NCI-H2029 treated with DMSO at 0.1 percent for 48 hours (cell line): ENCODE results near the gene CHMP4A.

Experiments used
- DNase-seq: peaks from one replicate; lab custom pipeline; 2025; lab: John Stamatoyannopoulos, UW

CHMP4A gene

GRCh38 chr14:24195186-24196070 lies 17.9 kb downstream of the CHMP4A start, which contains the start of gene TM9SF1:
Gene TM9SF1 (minus strand): TSS chr14:24195441. CDS start chr14:24195019, 422 bp downstream.
- DNase-seq: peak; percentile 31

- no peak for DNase-seq
Observed at GRCh38 chr14:24194873-24195185, 18.5 kb downstream of the CHMP4A start.

- DNase-seq: no peak
Observed at GRCh38 chr14:24194186-24194872, 19.0 kb downstream of the CHMP4A start.

- no peak for DNase-seq
Observed at GRCh38 chr14:24192933-24193332, 20.4 kb downstream of the CHMP4A start.

- no peak for DNase-seq
Observed at GRCh38 chr14:24190416-24190815, 22.9 kb downstream of the CHMP4A start.

GRCh38 chr14:24189460-24189859 lies 23.8 kb downstream of the CHMP4A start:
- no peak for DNase-seq

- DNase-seq: no peak
Observed at GRCh38 chr14:24189059-24189375, 24.3 kb downstream of the CHMP4A start.

GRCh38 chr14:24188251-24189058 lies 24.8 kb downstream of the CHMP4A start, which contains the start of gene IPO4:
Gene IPO4 (minus strand): TSS chr14:24188816. CDS start chr14:24188787, 29 bp downstream.
- DNase-seq: peak; percentile 90

- no peak for DNase-seq
Observed at GRCh38 chr14:24187539-24187915, 25.8 kb downstream of the CHMP4A start.

- no peak for DNase-seq
Observed at GRCh38 chr14:24186831-24187538, 26.3 kb downstream of the CHMP4A start.

GRCh38 chr14:24185741-24186140 lies 27.5 kb downstream of the CHMP4A start:
- no peak for DNase-seq

GRCh38 chr14:24185026-24185425 lies 28.3 kb downstream of the CHMP4A start:
- no peak for DNase-seq

GRCh38 chr14:24184104-24184970 lies 29.0 kb downstream of the CHMP4A start:
- DNase-seq: no peak

- no peak for DNase-seq
Observed at GRCh38 chr14:24183014-24183481, 30.2 kb downstream of the CHMP4A start.

- DNase-seq: no peak
Observed at GRCh38 chr14:24182110-24182882, 31.0 kb downstream of the CHMP4A start.

GRCh38 chr14:24181371-24182077 lies 31.8 kb downstream of the CHMP4A start:
- no peak for DNase-seq

GRCh38 chr14:24179961-24180796 lies 33.1 kb downstream of the CHMP4A start:
- DNase-seq: peak; percentile 21

- DNase-seq: no peak
Observed at GRCh38 chr14:24179294-24179960, 33.9 kb downstream of the CHMP4A start.
